Tongue (tissue), 2 donors: ENCODE data around the gene SPRED2. TPM values are rescaled to one million over a fixed set of nuclear protein-coding genes. Genes with fewer than 3 reads are reported as not detected.

ENCODE experiments used
- DNase-seq: peaks from one replicate; pipeline ENCODE4 v3.0.0-alpha.2; 2015
- total RNA-seq: library from RNA; depleted of rRNA; stranded (reverse); fragments of >200 nt; gene quantifications from one replicate; pipeline ENCODE4 v1.2.3, GENCODE V29; 2014

Gene SPRED2
- total RNA-seq, 1 donor from 2014 or later: 25.8 TPM

DNA sequence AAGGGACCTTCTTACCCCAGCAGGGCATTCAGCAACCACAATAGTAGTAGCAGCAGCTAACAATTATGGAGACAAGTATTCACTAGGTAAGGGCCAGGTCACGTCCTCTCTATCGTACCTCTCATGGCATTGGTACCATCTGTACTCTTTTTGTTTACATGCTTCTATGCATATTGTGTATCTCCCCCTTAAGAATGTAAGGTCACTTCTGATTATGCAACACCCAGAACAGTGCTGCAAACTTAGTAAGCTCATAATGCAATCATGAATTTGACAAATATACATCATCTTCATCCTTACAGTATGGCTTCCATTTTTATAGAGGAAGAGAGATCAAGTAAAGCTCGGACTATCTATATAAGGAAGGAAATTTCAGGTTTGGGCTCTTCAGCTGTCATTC is 46.1 kb downstream of the SPRED2 start:
- no peak for DNase-seq

DNA sequence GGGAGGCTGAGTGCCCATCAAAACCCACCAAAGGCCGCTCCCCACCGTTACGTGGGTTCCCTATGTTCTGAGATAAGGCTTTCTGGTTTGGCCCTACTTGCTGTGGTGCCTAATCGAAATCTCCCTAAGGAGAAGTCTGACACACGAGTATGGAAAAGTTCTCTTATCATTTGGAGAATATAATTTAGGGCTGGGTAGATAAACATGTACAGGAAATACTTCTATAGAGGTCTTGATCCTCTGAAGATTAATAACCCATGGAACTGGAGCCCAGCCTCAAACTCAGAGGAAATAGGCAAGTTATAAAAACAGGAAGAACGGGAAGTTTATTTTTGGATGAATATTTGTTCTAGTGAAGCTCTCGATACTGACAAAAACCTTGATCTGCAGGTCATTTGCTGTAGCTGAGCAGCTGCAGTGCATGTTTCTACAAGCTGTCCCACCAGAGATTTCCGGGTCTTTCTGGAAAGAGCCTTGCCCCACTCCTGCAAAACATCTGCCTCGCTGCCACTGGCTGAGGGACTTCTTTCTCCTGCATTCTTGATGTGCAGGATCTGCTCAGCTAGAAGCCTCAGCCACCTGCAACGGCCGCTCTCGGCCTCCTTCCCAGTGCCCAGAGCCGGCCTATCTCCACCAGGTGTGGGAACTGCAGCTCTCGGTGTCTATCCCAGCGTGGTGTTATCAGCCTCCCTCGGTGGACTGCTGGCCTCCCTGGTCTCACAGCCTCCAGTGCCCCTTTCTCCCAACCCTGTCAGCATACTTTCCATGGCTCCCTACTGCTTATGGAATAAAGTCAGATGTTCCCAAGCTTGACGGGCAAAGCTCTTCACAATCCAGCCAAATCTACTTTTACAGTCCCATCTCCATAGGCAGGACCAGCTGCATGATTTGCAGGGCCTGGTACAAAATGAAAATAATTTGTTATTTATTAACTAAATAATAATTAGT is 48.6 kb downstream of the SPRED2 start:
- peak; percentile 56 for DNase-seq

DNA sequence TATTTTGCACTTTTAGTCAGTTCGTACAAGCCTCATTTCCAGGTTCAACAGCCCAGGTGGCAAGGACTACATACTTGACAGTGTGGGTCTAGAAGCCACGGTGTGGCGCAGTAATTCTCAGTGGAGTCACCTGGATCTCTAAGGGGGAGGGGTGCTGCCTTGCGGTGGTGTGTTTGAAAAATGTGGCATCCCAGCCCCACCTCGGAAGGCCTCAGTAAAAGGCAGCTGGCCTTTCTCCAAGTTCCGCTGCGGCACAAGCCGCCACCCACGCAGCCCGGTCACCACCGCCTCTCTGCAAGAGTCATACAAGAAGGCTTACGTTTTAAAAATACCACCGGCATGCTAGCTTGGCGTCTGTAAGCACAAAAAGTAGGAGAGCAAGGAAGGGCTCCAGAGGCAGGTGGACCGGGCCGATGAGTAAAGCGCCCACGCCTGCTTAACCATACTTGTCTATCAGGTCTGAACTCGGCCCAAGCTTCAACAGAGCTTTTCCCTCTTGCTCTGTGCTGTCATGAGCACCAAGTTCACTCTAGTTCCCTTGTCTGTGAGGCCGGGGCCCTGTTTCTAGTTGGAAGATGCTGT is 49.5 kb downstream of the SPRED2 start:
- peak; percentile 79 for DNase-seq

- no peak for DNase-seq
Measured at GRCh38 chr2:65382323-65382722, 50.1 kb downstream of the SPRED2 start.

- no peak for DNase-seq
Measured at GRCh38 chr2:65381607-65382051, 50.8 kb downstream of the SPRED2 start.

GRCh38 chr2:65380255-65380654 is 52.1 kb downstream of the SPRED2 start:
- DNase-seq: no peak

DNA sequence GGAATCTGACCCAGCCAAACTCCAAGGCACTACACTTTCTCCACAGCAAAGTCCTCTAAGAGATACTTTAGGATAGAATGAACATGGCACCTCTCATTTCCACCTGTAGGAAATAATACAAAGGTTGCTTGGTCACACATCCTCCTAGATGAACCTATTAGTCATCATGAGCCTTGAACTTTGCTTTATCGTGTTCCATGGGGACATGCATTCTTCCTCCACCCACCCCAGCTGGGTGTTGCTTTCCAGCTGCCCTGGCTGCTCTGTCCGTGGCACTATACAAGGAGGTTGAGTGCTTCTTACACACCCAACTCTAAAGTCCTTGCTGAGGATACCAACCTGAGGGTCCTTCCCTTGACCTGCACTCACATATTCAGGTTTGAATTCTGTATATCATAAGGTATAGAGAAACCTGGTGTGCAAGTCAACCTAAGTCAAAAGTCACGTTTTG is 52.7 kb downstream of the SPRED2 start:
- no peak for DNase-seq

DNA sequence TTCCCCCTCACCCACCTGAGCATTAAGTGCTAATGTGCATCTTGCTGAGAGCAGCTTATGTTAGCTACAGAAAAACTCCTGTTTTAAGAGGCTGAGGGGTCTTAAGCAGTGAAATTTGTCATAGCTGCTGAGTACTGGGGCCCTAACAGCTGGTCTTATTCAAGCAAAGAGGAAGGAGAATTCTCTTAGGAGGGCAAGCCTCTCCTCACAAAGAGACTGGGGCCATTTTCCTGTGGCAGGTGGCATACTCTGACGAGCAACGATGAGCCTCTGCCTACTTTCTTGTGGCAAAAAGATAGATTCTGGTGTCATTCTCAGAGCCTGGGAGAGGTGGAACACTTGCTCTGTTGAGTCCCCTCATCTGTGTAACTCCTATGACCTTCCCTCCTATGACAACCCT is 53.2 kb downstream of the SPRED2 start:
- DNase-seq: no peak

- DNase-seq: no peak
Measured at GRCh38 chr2:65378290-65378689, 54.1 kb downstream of the SPRED2 start.

DNA sequence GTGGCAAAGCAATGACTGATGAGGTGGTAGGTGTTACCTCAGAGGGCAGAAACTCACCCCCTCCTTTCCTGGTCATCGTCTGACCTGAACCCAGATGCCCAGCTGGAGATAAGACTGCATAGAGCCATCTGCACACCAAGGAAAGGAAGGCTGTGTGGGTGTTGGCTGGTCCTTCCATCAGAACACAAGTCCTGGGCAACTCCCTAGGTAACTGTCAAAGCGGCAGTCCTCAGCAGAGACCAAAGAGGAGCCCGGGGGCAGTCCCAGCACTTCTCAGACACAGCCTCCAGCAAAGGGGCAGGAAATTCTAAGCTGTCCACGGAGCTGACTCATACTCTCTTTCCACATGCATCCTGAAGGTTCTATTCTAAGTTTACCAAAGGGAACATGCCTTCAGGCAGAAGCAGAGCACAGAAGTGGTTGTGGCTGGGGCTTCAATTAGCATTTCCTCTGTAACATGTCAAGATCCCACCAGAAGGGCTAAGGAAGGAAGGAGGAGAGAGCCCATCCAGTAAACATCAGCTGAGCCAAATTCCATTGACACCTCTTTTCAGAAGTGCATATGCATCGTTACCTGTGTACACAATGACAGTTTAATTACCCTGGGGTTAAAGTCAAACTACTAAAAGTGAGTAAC is 54.7 kb downstream of the SPRED2 start:
- no peak for DNase-seq

GRCh38 chr2:65375723-65376122 is 56.7 kb downstream of the SPRED2 start:
- no peak for DNase-seq

- DNase-seq: no peak
Measured at GRCh38 chr2:65374999-65375398, 57.4 kb downstream of the SPRED2 start.

DNA sequence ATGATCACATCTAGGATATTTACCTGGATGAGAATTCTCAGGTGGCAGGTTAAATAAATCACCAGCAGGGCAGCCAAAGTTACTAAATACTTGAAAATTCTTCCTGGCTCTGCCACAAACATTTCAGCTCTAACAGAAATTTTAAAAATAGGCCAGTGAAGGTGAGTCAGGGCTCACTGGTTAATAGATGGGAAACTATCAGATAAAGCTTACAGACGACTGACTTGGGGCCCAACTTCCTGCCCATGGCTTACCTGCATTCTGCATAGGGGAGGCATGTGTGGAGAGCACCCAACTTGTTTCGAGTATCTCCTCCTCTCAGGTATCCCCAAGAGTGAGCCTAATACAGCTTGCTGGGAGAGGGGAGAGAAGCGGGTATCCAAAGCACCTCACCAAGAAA is 57.8 kb downstream of the SPRED2 start:
- no peak for DNase-seq

DNA sequence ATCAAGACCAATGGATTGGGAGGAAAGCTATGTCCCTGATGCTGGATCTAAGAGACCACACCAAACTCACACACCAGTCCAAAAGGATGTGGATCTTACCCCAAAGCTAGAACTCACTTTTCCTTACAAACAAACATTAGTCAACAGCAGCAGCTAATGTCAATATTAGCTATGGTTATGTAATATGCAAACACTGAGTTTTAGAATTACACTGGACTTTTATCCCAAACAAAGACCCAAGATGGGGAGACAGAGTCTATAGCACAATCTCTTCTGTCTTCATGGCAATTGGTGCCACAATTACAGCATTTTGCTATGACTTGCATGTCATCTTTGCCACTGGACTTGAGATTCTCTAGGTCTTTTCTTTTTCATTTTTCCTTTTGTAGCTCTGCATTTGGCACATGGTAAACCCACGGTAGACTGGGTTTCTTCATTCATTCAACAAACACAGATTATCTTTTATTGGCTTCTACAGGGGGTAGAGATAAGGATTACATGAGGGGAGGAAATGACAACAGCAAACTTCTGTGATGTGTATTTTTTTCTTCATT is 59.0 kb downstream of the SPRED2 start:
- no peak for DNase-seq

DNA sequence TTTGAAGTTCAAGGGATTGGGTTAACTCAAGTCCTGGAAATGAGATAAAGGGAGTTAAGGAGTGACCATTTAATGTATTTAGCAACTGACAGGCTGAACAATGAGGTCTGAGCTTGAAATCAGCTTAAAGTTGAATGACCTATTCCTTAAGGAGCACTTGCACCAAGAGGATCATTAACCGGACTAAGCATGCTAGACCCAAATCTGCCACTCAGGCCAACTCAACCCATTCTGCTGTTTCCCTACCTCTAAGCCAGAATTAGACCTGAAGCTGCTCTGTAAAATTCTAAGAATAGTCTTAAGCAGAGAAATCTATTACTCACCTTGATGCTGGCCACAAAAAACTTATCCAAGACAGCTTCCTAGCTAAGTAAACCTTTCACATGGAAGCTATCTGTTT is 59.8 kb downstream of the SPRED2 start:
- no peak for DNase-seq

GRCh38 chr2:65371074-65371434 is 61.3 kb downstream of the SPRED2 start:
- peak; percentile 60 for DNase-seq

DNA sequence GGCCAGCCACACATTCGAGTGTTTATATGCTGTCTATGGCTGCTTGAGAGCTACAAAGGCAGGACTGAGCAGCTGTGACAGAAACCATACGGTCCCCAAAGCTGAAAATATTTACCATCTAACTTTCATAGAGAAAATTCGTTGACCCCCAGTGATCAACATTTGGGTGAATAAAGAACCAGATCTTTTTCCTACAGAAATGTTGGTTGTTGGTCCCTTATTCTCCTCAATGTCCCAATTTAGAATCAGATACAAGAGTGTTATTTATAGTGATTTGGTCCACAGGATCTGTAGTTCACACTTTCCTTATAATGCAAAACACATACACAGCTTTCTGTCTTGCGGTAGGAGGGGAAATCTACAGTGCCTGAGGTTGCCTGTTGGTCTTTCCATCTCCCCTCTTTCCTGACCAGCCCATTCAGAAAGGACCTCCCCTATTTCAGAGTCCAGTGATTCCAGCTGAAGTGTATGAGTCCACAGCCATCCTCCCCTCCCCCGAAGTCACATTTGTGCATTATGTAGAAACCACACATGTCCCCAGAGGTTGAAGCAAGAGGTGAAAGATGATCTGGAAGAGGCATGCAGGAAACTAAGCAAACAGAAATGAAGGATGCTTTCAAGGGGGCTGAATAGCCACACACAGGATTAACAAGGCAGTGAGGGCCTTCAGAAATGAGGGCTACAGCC is 61.9 kb downstream of the SPRED2 start:
- peak; percentile 70 for DNase-seq

DNA sequence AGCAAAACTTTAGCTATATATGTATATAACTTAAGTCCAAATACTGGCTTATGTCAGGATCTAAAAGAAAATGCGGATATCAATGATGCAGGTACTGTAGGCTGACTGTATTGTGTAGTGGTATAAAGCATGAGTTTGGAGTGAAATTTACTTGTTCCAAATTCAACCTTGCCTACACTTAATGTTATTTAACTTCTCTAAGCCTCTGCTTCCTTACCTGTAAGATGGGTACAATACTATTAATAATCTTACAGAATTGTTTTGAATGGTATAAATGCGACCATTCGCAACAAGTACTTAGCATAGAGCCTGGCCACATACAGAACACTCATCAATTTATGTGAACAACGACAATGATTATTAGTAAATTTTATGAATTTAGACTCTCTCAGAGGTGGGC is 62.4 kb downstream of the SPRED2 start:
- no peak for DNase-seq

- DNase-seq: no peak
Measured at GRCh38 chr2:65369574-65369973, 62.8 kb downstream of the SPRED2 start.

DNA sequence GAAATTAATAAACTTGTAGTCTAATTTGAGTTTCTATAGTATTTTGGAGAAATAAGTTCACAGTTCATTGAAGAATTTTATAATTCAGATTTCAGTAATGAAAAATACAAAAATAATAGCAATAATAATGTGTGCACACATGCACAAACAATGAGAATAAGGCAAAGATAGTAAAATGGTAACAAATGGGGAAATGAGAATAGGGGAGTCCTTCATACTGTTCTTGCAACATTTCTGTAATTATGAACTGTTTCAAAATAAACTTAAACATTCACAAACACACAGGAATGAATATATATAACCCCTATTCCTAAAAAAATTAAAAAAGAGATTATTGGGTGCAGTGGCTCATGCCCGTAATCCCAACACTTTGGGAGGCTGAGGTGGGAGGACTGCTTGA is 63.9 kb downstream of the SPRED2 start:
- no peak for DNase-seq

DNA sequence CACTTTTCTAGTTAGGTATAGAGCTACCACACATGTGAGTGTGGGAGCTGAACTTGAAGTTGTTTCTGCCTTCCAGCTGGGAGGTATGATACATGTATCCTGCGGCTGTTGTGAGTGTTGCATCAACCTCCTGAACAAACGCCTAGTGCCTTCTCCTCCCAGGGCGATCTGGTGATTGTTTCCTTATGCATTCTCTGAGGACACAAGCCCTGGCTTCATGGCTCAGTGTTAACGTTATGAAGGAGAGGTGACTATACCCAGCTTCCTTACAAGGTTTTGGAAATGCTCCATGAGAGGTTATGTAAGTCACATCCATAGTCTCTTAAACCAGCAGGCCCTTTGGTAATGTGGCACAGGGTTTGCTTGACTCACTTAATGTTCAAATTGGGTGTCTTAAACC is 64.9 kb downstream of the SPRED2 start:
- DNase-seq: no peak

DNA sequence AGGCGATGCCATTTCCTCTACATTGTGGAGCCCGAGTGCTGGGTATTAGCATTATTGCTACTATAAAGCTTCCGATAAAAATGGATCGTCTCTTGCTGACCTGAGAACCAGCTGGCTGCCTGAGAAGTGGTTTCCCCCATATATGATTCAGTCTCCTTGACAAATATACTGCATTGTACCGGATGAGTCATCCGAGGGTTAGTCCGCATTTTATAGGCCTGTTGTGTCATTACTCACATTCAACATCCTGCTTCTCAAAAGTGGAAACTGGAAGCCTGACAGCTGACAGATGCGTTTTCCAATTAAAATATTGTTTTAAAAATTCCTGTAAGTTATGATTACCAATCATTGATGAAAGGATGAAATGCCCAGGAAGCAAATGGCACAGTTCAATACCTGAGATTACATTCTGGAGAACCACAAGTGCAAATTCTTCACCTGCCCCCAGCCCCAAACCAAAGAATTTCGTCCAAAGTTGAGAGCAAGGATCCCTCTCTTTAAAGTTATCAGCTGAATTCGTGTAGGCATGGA is 65.7 kb downstream of the SPRED2 start:
- no peak for DNase-seq
